Measurements from ENCODE around the gene NKAIN2. TPM values are rescaled to one million over a fixed set of nuclear protein-coding genes. Genes with fewer than 3 reads are reported as not detected.

NKAIN2 gene
- total and polyA plus RNA-seq, 9 of the 15 experiments (the other 6 are each of a cell fraction or from before 2014, with no cell fraction given), result not detected

- Histone ChIP-seq H2AFZ (ENCODE audit: low read depth, low read length) (no peak overlapping the region), H3K36me3 (ENCODE audit: control insufficient read depth, insufficient read depth, low read length) (no peaks in the 10 kb centered on the region), H3K9me3 (replicated peaks; ENCODE audit: control insufficient read depth, insufficient read depth, low read depth, low read length) (no peaks in the 10 kb centered on the region), H3K4me2 (ENCODE audit: insufficient read depth, low read length) (no peak overlapping the region), H3K4me3 (no peak overlapping the region), H3K9ac (ENCODE audit: insufficient read depth in 1 of 2, low read depth in 2 of 2, low read length in 2 of 2) (no peak overlapping the region), H3K4me1 (replicated peaks in 1 of 2; ENCODE audit: control insufficient read depth in 2 of 2, insufficient read depth in 2 of 2, low read length in 2 of 2) (no peaks in the 10 kb centered on the region), H3K27ac (ENCODE audit: extremely low read depth, low read depth, low read length) (no peak overlapping the region), H3K9me1 (ENCODE audit: control insufficient read depth, insufficient read depth, low read length) (no peaks in the 10 kb centered on the region), H3K27me3 (ENCODE audit: control insufficient read depth in 2 of 2, insufficient read depth in 2 of 2, low read length in 2 of 2) (no peaks in the 10 kb centered on the region), H4K20me1 (replicated peaks; ENCODE audit: control insufficient read depth, insufficient read depth, low read length) (no peaks in the 10 kb centered on the region), H3K79me2 (ENCODE audit: control insufficient read depth, insufficient read depth, low read length) (no peaks in the 10 kb centered on the region)
- TF ChIP-seq HDAC6 (IDR thresholded peaks at IDR 0.05; ENCODE audit: low read depth, low read length) (no peak), PHB2 (IDR thresholded peaks at IDR 0.05; ENCODE audit: low read depth) (no peak), POLR2B (IDR thresholded peaks at IDR 0.05; ENCODE audit: low read depth, partially characterized antibody) (no peak)
- CTCF ChIA-PET (ENCODE audit: low intra/inter-chr PET ratio), result no interaction called here
- no peak for ATAC-seq
- intact Hi-C loops (cut with micrococcal nuclease), result no loop called here
- no peak for DNase-seq (ENCODE audit: extremely low read depth in 1 of 4, low spot score in 3 of 4)
- in situ Hi-C loops (cut with MboI), result no loop called here
- FAIRE-seq, result no peak
- no TSS peak for BruUV-seq (replicated peaks)
- 0% methylated on average over 2 of the region's 2 CpGs for WGBS (ENCODE audit: insufficient coverage, low coverage, missing lambda C conversion rate)
- POLR2A ChIA-PET, result no interaction called here
Observed at GRCh38 chr6:124517339-124517738, 713.7 kb downstream of the NKAIN2 start.

- Histone ChIP-seq H3K79me2 (ENCODE audit: control insufficient read depth, insufficient read depth, low read length) (no peaks in the 10 kb centered on the region), H3K4me1 (replicated peaks in 1 of 2; ENCODE audit: control insufficient read depth in 2 of 2, insufficient read depth in 2 of 2, low read length in 2 of 2) (no peaks in the 10 kb centered on the region), H3K4me3 (no peak overlapping the region), H3K27ac (ENCODE audit: extremely low read depth, low read depth, low read length) (no peak overlapping the region), H2AFZ (ENCODE audit: low read depth, low read length) (no peak overlapping the region), H3K4me2 (ENCODE audit: insufficient read depth, low read length) (no peak overlapping the region), H3K36me3 (ENCODE audit: control insufficient read depth, insufficient read depth, low read length) (no peaks in the 10 kb centered on the region), H3K9me3 (replicated peaks; ENCODE audit: control insufficient read depth, insufficient read depth, low read depth, low read length) (no peaks in the 10 kb centered on the region), H3K27me3 (ENCODE audit: control insufficient read depth in 2 of 2, insufficient read depth in 2 of 2, low read length in 2 of 2) (no peaks in the 10 kb centered on the region), H3K9ac (ENCODE audit: insufficient read depth in 1 of 2, low read depth in 2 of 2, low read length in 2 of 2) (no peak overlapping the region), H4K20me1 (replicated peaks; ENCODE audit: control insufficient read depth, insufficient read depth, low read length) (no peaks in the 10 kb centered on the region), H3K9me1 (ENCODE audit: control insufficient read depth, insufficient read depth, low read length) (no peaks in the 10 kb centered on the region)
- FAIRE-seq (no peak), DNase-seq (ENCODE audit: extremely low read depth in 1 of 4, low spot score in 3 of 4) (no peak), ATAC-seq (no peak)
- BruUV-seq (replicated peaks), result no TSS peak
- in situ Hi-C loops (cut with MboI), result no loop called here
- ChIA-PET POLR2A (interaction anchor here (0.7 kb wide), 1 partner anchor 13 kb away, joined by 3 read pairs; no protein-coding TSS in a partner anchor), CTCF (ENCODE audit: low intra/inter-chr PET ratio) (no interaction called here)
- intact Hi-C loops (cut with micrococcal nuclease), result no loop called here
- TF ChIP-seq E2F1 (CRISPR knock-in tag; IDR thresholded peaks at IDR 0.05), result no peak
- TF ChIP-seq ZNF586 (CRISPR knock-in tag; conservative IDR thresholded peaks at IDR 0.05), result no peak
- no peak for TF ChIP-seq NUFIP1 (IDR thresholded peaks at IDR 0.05; ENCODE audit: partially characterized antibody)
- TF ChIP-seq BCL6 (CRISPR knock-in tag; IDR thresholded peaks at IDR 0.05), result no peak
- TF ChIP-seq ATF4 (CRISPR knock-in tag; IDR thresholded peaks at IDR 0.05), result no peak
- TF ChIP-seq CBFA2T2 (conservative IDR thresholded peaks at IDR 0.05), result no peak
- no peak for TF ChIP-seq TCF7 (IDR thresholded peaks at IDR 0.05; ENCODE audit: borderline replicate concordance)
- no peak for TF ChIP-seq TFAP4 (CRISPR knock-in tag; IDR thresholded peaks at IDR 0.05; ENCODE audit: borderline replicate concordance)
- TF ChIP-seq CEBPB (tag; IDR thresholded peaks at IDR 0.05), result no peak
- WGBS (ENCODE audit: insufficient coverage, low coverage, missing lambda C conversion rate), result 0% methylated on average over 4 of the region's 4 CpGs
Observed at GRCh38 chr6:124520514-124520913, 716.8 kb downstream of the NKAIN2 start.
